Measurements from ENCODE around the gene FOXK1.

The FOXK1 gene

GRCh38 chr7:4748231-4748681 is 66.2 kb downstream of the FOXK1 start:
- H3K4me3 ChIP-seq (ENCODE audit: control insufficient read depth, low read depth, low read length) = no peak overlapping the region
- TF ChIP-seq, protein P1, sequence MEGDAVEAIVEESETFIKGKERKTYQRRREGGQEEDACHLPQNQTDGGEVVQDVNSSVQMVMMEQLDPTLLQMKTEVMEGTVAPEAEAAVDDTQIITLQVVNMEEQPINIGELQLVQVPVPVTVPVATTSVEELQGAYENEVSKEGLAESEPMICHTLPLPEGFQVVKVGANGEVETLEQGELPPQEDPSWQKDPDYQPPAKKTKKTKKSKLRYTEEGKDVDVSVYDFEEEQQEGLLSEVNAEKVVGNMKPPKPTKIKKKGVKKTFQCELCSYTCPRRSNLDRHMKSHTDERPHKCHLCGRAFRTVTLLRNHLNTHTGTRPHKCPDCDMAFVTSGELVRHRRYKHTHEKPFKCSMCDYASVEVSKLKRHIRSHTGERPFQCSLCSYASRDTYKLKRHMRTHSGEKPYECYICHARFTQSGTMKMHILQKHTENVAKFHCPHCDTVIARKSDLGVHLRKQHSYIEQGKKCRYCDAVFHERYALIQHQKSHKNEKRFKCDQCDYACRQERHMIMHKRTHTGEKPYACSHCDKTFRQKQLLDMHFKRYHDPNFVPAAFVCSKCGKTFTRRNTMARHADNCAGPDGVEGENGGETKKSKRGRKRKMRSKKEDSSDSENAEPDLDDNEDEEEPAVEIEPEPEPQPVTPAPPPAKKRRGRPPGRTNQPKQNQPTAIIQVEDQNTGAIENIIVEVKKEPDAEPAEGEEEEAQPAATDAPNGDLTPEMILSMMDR (IDR thresholded peaks at IDR 0.05; ENCODE audit: control insufficient read depth, insufficient read depth, low read depth, low read length, missing control alignments) = no peak
- DNase-seq (ENCODE audit: low read depth) = no peak

DNA sequence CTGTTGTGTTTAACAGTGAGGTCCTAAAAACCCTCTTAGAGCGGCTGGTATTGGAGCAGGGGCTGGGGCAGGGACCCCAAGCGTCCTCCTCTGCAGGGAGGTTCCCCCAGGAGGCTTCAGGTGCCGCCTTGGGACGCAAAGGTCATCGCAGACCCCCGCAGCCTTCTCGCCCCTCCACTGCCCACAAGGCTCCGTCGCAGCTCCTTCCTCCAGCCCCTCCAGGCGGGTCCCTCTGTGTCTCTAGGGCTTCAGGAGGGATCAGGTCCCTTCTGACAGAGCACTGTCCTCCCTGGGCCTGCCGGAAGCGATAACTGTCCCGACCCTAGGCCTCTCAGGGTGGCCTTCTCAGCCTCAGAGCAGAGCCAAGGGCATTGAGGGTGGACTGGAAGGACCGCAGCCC is 67.3 kb downstream of the FOXK1 start:
- TF ChIP-seq, protein P1 (IDR thresholded peaks at IDR 0.05; ENCODE audit: control insufficient read depth, insufficient read depth, low read depth, low read length, missing control alignments) = no peak
- DNase-seq (ENCODE audit: low read depth) = no peak
- no peak overlapping the region for H3K4me3 ChIP-seq (ENCODE audit: control insufficient read depth, low read depth, low read length)

DNA sequence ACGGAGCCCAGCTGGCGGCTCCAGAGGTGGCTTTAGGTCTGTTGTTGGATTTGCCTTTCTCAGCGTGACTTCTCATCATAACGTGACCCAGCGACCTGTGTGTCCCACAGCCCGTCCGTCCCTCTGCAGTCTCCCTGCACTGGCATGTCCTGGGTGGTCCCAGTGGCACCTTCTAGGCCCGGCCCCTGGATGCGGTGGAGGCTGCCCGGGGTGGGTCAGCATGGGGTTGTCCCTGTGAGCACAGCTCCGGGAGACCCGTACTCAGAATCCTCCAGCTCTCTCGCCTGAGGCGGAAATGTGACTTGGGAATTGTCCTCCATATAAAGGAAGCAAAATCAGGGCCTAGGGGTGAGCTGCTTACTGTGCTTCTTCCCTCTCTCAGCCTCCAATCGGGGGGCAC is 67.7 kb downstream of the FOXK1 start:
- TF ChIP-seq, protein P1 (IDR thresholded peaks at IDR 0.05; ENCODE audit: control insufficient read depth, insufficient read depth, low read depth, low read length, missing control alignments) = no peak
- DNase-seq (ENCODE audit: low read depth) = no peak
- no peak overlapping the region for H3K4me3 ChIP-seq (ENCODE audit: control insufficient read depth, low read depth, low read length)

DNA sequence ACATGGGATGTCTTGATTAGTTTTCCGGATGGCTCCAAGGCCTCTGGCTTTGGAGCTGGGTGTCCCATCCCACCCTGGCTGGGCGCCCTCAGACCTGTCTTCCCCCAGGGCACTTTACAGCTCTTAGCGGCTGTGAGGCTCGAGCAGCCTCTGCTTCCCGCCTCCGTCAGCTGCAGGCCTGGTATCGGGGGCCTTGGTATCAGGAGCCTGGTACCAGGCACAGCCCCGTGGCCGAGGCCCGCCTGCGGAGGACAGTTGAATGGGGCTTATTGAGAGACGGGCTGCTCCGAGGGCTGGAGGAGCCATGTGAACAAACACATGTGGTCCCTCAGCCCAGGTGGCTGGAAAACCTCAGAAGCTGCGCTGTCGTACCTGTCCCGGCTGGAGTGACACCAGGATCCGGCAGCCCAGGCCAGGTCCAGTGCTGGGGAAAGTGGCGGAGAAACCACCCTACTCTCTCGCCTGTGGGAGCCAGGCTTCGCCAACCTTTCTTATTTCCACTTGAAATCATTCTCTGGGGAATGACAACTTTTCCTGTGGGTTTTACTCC is 69.4 kb downstream of the FOXK1 start:
- no peak for DNase-seq (ENCODE audit: low read depth)
- no peak overlapping the region for H3K4me3 ChIP-seq (ENCODE audit: control insufficient read depth, low read depth, low read length)
- TF ChIP-seq, protein P1 (IDR thresholded peaks at IDR 0.05; ENCODE audit: control insufficient read depth, insufficient read depth, low read depth, low read length, missing control alignments) = no peak

DNA sequence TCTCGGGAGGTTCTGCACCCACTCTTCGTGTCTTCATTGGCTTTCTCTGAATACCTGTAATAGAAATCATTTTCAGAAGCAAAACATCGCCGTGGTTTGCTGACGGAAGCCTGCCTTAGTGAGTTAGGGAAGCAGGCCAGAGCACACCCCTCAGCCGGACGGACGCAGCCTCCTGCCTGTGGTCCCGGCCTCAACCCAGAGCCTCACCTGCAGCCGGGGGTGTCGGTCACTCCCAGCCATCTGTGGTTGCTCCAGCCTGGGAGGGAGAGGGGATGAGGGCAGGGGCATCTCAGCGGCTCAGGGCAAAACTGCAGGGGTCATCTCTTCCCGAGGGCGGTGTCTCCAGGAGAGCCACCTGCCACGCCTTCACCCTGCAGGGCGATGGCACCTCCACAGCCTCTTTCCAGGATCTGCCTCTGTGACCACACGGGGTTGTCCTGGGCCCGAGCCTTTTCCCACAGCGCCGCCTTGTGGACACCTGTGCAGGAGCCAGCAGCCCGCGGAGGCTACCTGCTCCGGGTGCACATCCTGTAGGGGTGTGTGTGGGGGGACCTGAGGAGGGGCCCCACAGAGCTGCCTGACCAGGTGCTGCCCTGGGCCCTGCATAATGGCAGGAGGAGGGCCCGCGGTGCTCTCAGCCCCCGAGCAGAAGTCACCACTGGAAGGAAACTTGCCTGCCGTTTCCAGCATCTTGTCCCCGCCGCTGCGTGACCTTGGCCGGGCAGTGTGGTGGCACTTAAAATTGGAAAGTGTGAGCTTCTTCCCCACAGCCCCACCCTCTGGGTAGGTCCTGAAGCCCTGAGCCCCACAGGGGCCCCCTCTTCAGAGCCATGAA is 71.7 kb downstream of the FOXK1 start:
- H3K4me3 ChIP-seq (ENCODE audit: control insufficient read depth, low read depth, low read length) = no peak overlapping the region
- TF ChIP-seq, protein P1 (IDR thresholded peaks at IDR 0.05; ENCODE audit: control insufficient read depth, insufficient read depth, low read depth, low read length, missing control alignments) = peak; percentile 93
- no peak for DNase-seq (ENCODE audit: low read depth)

- DNase-seq (ENCODE audit: low read depth) = no peak
- H3K4me3 ChIP-seq (ENCODE audit: control insufficient read depth, low read depth, low read length) = no peak overlapping the region
- TF ChIP-seq, protein P1 (IDR thresholded peaks at IDR 0.05; ENCODE audit: control insufficient read depth, insufficient read depth, low read depth, low read length, missing control alignments) = no peak
Observed at GRCh38 chr7:4754433-4755010, 72.4 kb downstream of the FOXK1 start.
